HepG2 (cell line): ENCODE results near the gene MAPK7. TPM values are rescaled to one million over a fixed set of nuclear protein-coding genes. Genes with fewer than 3 reads are reported as not detected.

Experiments used
- BCL3 ChIP-seq: sonication (generic); formaldehyde crosslinking; IDR thresholded peaks from 2 replicates; pipeline ENCODE4 v1.5.1; 2020; ENCODE audit warnings: mild to moderate bottlenecking, missing genetic modification reagents, moderate library complexity
- CSRNP1 ChIP-seq: sonication (generic); formaldehyde crosslinking; IDR thresholded peaks from 2 replicates; pipeline ENCODE4 v1.8.1; 2023; ENCODE audit warnings: mild to moderate bottlenecking, missing genetic modification reagents
- HIC2 ChIP-seq: sonication (generic); formaldehyde crosslinking; IDR thresholded peaks from 2 replicates; pipeline ENCODE4 v1.9.0; 2022; ENCODE audit warnings: low read depth, missing genetic modification reagents
- PTBP1 ChIP-seq: fragments of 200-400 bp; formaldehyde crosslinking; IDR thresholded peaks from 2 replicates; pipeline ENCODE4 v1.6.1; 2018; ENCODE audit warnings: low read length, low read depth; ENCODE audit not compliant: poor library complexity, severe bottlenecking
- SIX4 ChIP-seq: sonication (generic); formaldehyde crosslinking; IDR thresholded peaks from 2 replicates; pipeline ENCODE4 v1.4.0; 2020; ENCODE audit warnings: missing genetic modification reagents
- SOX5 ChIP-seq: IDR thresholded peaks from 2 replicates; pipeline ENCODE4 v1.6.1; 2016; ENCODE audit warnings: borderline replicate concordance
- ZNF180 ChIP-seq: sonication (generic); formaldehyde crosslinking; IDR thresholded peaks from 2 replicates; pipeline ENCODE4 v1.4.0; 2020; ENCODE audit warnings: low read depth, missing genetic modification reagents, borderline replicate concordance
- ZNF460 ChIP-seq: sonication (generic); formaldehyde crosslinking; IDR thresholded peaks from 2 replicates; pipeline ENCODE4 v1.5.1; 2020; ENCODE audit warnings: missing genetic modification reagents, mild to moderate bottlenecking, borderline replicate concordance
- ZNF614 ChIP-seq: IDR thresholded peaks from 2 replicates; pipeline ENCODE4 v1.6.1; 2018; ENCODE audit warnings: missing biosample characterization, missing genetic modification reagents, inconsistent platforms, borderline replicate concordance
- ZNF777 ChIP-seq: sonication (generic); formaldehyde crosslinking; IDR thresholded peaks from 2 replicates; pipeline ENCODE4 v1.4.0; 2020; ENCODE audit warnings: missing genetic modification reagents
- ZNF790 ChIP-seq: sonication (generic); formaldehyde crosslinking; IDR thresholded peaks from 2 replicates; pipeline ENCODE4 v1.8.0; 2022; ENCODE audit warnings: missing genetic modification reagents, mild to moderate bottlenecking, borderline replicate concordance
- ZNF816 ChIP-seq: sonication (generic); formaldehyde crosslinking; IDR thresholded peaks from 2 replicates; pipeline ENCODE4 v1.8.0; 2022; ENCODE audit warnings: missing genetic modification reagents, mild to moderate bottlenecking, borderline replicate concordance
- polyA plus RNA-seq, 8 experiments: library from polyadenylated mRNA; depleted of rRNA in 3 of 8; stranded (reverse) in 7 of 8; unstranded in 1 of 8; fragments of >200 nt; fragmentation: Illumina TruSeq in 4 of 8; extraction: Trizol in 4 of 8; gene quantifications; 2 replicates each; pipeline versions ENCODE4 v1.2.1 to v1.2.3, GENCODE V29; 2011 to 2016; ENCODE audit warnings: low read depth in 4 of 8, missing spikeins in 1 of 8, mixed read lengths in 1 of 8; ENCODE audit not compliant: insufficient read depth in 1 of 8
- total RNA-seq, 5 experiments: library from RNA; depleted of rRNA; stranded (reverse); fragments of >200 nt; fragmentation: Illumina TruSeq; extraction: Trizol; gene quantifications; 2 replicates each; pipeline ENCODE4 v1.2.3, GENCODE V29; 2016; ENCODE audit warnings: low read depth in 1 of 5
- TF ChIP-seq, protein P1 (sequence below): sonication (generic); formaldehyde crosslinking; IDR thresholded peaks from 2 replicates; pipeline ENCODE4 v1.8.0; 2022; ENCODE audit warnings: mild to moderate bottlenecking, missing genetic modification reagents, moderate library complexity
- TF ChIP-seq, protein P2 (sequence below): sonication (generic); formaldehyde crosslinking; IDR thresholded peaks from 2 replicates; pipeline ENCODE4 v1.4.0; 2020; ENCODE audit warnings: missing genetic modification reagents
- TF ChIP-seq, protein P3 (sequence below): sonication (generic); formaldehyde crosslinking; IDR thresholded peaks from 2 replicates; pipeline ENCODE4 v1.8.1; 2022; ENCODE audit warnings: low read depth, mild to moderate bottlenecking, missing genetic modification reagents

MAPK7 gene
- total and polyA plus RNA-seq, 2 of the 13 experiments (the other 11 are each of a cell fraction or from before 2014, with no cell fraction given), result 2.9 to 5.9 TPM

DNA sequence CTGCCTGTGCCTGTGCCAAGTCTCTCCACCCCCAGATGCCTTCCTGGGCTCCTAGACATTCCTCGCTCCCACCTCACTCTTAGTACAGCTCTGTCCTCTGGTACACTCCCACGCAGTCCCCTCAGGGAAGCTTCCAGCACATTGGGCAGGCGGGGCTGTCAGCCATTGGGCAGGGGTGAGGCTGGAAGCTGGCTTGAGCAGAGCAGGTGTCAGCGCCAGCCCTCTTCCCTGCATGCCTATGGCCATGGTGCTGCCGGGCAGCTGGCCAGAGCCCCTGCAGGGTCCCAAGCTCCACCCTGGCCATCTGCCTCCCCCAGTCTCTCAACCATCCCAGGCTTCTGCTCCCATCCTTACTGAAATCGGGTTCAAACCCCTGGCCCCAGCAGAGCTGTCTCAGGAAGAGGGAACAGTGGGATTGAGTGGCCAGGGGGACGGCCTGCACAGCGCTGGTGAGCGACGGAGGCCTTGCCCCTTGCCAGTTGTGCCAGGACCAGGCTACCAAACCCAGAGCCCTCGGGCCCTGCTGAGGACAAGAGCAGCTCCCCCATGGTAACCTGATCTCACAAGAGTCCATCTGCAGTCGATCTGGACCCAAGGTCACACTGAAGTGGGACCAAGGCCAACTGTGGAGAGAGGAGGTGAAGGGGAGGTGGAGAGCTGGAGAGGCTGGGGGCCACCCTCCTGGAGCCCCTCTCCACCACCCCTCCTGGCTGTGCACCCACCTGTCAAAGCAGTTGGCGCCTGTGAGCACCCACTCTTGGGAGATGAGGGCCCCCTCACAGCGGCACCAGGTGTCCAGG is 13.4 kb upstream of the MAPK7 start (continued):
- TF ChIP-seq HIC2 (CRISPR knock-in tag), result peak; percentile 72; the same call in 1 of the 2 replicates
- TF ChIP-seq ZNF460 (CRISPR knock-in tag), result no peak
- no peak for TF ChIP-seq ZNF790
- peak; percentile 10; the same call in 1 of the 2 replicates for TF ChIP-seq SOX5 (CRISPR knock-in tag)
- TF ChIP-seq, protein P1, sequence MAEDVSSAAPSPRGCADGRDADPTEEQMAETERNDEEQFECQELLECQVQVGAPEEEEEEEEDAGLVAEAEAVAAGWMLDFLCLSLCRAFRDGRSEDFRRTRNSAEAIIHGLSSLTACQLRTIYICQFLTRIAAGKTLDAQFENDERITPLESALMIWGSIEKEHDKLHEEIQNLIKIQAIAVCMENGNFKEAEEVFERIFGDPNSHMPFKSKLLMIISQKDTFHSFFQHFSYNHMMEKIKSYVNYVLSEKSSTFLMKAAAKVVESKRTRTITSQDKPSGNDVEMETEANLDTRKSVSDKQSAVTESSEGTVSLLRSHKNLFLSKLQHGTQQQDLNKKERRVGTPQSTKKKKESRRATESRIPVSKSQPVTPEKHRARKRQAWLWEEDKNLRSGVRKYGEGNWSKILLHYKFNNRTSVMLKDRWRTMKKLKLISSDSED (CRISPR knock-in tag), result no peak
- TF ChIP-seq SIX4 (CRISPR knock-in tag), result peak; percentile 98
- TF ChIP-seq BCL3 (CRISPR knock-in tag), result peak; percentile 62; the same call in 1 of the 2 replicates
- TF ChIP-seq, protein P2, sequence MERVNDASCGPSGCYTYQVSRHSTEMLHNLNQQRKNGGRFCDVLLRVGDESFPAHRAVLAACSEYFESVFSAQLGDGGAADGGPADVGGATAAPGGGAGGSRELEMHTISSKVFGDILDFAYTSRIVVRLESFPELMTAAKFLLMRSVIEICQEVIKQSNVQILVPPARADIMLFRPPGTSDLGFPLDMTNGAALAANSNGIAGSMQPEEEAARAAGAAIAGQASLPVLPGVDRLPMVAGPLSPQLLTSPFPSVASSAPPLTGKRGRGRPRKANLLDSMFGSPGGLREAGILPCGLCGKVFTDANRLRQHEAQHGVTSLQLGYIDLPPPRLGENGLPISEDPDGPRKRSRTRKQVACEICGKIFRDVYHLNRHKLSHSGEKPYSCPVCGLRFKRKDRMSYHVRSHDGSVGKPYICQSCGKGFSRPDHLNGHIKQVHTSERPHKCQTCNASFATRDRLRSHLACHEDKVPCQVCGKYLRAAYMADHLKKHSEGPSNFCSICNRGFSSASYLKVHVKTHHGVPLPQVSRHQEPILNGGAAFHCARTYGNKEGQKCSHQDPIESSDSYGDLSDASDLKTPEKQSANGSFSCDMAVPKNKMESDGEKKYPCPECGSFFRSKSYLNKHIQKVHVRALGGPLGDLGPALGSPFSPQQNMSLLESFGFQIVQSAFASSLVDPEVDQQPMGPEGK (CRISPR knock-in tag), result peak; percentile 81
- no peak for TF ChIP-seq ZNF180 (CRISPR knock-in tag)
- TF ChIP-seq PTBP1, result peak; percentile 1
- 0 out of 2 replicates have a peak, but pooled peaks have one; percentile 49 for TF ChIP-seq ZNF777
- TF ChIP-seq CSRNP1 (CRISPR knock-in tag), result no peak
- TF ChIP-seq ZNF614 (CRISPR knock-in tag), result no peak
- no peak for TF ChIP-seq ZNF816 (CRISPR knock-in tag)
- TF ChIP-seq, protein P3, sequence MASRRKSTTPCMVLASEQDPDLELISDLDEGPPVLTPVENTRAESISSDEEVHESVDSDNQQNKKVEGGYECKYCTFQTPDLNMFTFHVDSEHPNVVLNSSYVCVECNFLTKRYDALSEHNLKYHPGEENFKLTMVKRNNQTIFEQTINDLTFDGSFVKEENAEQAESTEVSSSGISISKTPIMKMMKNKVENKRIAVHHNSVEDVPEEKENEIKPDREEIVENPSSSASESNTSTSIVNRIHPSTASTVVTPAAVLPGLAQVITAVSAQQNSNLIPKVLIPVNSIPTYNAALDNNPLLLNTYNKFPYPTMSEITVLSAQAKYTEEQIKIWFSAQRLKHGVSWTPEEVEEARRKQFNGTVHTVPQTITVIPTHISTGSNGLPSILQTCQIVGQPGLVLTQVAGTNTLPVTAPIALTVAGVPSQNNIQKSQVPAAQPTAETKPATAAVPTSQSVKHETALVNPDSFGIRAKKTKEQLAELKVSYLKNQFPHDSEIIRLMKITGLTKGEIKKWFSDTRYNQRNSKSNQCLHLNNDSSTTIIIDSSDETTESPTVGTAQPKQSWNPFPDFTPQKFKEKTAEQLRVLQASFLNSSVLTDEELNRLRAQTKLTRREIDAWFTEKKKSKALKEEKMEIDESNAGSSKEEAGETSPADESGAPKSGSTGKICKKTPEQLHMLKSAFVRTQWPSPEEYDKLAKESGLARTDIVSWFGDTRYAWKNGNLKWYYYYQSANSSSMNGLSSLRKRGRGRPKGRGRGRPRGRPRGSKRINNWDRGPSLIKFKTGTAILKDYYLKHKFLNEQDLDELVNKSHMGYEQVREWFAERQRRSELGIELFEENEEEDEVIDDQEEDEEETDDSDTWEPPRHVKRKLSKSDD (CRISPR knock-in tag), result no peak
